Measurements from ENCODE around the gene DHX30.
A peak's percentile ranks its signal among the peaks of the same experiment; 100 is the strongest.
"Not testable (repeated sequence)": the region's sequence is repeated elsewhere in the genome, so short reads cannot be mapped to it uniquely, and the experiment has no call there.

DHX30 gene, protein sequence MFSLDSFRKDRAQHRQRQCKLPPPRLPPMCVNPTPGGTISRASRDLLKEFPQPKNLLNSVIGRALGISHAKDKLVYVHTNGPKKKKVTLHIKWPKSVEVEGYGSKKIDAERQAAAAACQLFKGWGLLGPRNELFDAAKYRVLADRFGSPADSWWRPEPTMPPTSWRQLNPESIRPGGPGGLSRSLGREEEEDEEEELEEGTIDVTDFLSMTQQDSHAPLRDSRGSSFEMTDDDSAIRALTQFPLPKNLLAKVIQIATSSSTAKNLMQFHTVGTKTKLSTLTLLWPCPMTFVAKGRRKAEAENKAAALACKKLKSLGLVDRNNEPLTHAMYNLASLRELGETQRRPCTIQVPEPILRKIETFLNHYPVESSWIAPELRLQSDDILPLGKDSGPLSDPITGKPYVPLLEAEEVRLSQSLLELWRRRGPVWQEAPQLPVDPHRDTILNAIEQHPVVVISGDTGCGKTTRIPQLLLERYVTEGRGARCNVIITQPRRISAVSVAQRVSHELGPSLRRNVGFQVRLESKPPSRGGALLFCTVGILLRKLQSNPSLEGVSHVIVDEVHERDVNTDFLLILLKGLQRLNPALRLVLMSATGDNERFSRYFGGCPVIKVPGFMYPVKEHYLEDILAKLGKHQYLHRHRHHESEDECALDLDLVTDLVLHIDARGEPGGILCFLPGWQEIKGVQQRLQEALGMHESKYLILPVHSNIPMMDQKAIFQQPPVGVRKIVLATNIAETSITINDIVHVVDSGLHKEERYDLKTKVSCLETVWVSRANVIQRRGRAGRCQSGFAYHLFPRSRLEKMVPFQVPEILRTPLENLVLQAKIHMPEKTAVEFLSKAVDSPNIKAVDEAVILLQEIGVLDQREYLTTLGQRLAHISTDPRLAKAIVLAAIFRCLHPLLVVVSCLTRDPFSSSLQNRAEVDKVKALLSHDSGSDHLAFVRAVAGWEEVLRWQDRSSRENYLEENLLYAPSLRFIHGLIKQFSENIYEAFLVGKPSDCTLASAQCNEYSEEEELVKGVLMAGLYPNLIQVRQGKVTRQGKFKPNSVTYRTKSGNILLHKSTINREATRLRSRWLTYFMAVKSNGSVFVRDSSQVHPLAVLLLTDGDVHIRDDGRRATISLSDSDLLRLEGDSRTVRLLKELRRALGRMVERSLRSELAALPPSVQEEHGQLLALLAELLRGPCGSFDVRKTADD

GRCh38 chr3:47802734-47803479 lies at the start of gene DHX30:
Gene DHX30 (plus strand): TSS chr3:47803138. CDS start chr3:47810684, 7,546 bp downstream.
- peak; percentile 88 for DNase-seq

- no peak for DNase-seq
These were observed 44.5 kb upstream of the DHX30 start for GRCh38 chr3:47758261-47759025.

GRCh38 chr3:47760207-47760606 lies 42.7 kb upstream of the DHX30 start:
- DNase-seq = not testable (repeated sequence)

DNA sequence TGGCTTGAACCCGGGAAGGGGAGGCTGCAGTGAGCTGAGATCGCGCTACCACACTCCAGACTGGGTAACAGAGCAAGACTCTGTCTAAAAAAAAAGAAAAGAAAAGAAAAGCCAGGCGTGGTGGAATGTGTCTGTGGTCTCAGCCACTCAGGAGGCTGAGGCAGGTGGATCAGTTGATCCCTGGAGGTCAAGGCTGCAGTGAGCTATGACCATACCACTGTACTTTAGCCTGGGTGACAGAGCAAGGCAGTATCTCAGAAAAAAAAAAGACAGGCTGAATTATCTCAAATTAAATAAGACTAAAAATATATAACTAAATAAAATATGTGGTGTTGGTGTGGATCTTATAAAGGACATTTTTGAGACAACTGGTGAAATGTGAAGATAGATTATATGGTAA lies 41.9 kb upstream of the DHX30 start:
- DNase-seq = no peak

DNA sequence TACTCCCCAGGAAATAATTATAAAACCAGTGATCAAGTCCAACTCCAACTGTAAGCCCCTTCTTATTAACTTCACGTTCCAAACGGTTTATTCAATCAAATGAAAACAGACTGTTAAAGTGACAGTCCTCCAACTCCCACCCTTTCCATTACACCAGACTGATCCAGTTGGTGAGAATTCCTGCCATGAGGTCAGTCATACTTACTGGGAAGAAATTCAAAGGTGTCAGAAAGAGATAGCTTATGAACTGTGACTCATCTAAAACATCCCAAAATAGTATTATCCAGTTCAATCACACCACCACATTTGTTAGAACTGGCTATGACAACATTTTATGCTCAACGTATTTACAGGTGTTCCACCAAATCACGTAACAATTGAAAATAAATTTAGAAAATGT lies 40.7 kb upstream of the DHX30 start:
- no peak for DNase-seq

GRCh38 chr3:47766186-47766585 lies 36.8 kb upstream of the DHX30 start:
- no peak for DNase-seq

DNA sequence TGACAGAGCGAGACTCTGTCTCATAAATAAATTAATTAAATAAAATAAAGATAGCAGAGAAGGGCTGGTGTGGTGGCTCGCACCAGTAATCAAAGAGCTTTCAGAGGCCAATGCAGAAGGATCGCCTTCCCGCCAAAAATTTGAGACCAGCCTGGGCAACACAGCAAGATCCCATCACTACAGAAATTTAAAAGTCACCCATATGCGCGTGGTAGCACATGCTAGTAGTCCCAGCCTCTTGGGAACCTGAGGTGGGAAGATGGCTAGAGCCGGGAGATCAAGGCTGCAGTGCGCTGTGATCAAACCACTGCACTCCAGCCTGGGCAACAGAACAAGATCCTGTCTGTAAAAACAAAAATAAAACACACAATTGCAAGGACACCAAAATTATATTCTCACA lies 30.9 kb upstream of the DHX30 start:
- no peak for DNase-seq

- DNase-seq = no peak
These were observed 30.1 kb upstream of the DHX30 start for GRCh38 chr3:47772788-47773187.

- DNase-seq = no peak
These were observed 24.2 kb upstream of the DHX30 start for GRCh38 chr3:47778746-47779145.

DNA sequence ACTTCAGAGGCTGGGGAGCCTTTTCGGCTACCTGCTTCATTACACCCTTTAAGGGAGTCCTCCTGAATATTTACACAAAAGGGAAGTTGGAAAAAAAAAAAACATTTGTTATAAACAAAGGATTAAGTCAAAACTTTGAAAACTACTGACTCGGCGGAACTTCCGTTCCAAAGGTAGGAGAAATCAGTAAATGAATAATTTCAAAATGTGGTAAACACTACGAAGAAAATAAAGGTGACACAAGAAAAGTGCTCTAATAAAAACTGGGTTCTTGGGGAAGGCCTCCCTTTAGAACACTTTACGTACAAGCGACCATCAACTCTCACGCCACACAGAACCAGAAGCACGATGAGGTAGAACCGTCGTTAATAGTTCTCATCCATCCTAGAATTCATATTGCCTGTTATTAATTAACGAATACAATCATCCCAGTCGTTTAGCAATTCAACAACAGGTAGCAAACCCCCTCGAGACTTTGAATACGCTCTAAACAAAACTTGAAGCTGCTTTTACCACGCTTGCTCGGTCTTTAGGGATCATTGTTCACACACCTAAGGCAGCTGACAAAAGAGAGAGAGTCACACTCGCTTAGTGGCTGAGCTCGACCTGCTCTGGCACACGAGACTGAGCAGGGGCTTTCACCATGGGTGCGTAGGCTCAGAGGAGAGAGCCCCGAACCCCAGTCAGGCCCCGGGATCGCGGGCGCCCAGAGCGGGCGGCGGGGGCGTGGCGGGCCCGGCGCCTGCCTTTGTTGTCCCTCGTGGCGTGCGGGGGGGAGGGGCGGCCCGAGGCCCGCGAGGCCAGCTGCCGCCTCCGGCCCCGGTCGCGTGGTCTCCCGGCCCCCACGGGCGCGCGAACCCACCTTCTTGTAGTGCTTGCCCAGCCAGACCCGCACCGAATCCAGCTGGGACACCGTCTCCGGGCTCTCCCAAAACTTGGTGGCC lies 21.9 kb upstream of the DHX30 start:
- DNase-seq = peak; percentile 60

GRCh38 chr3:47781685-47782445 lies 21.1 kb upstream of the DHX30 start, which contains the start of gene SMARCC1:
Gene SMARCC1 (minus strand): TSS chr3:47781893. CDS start chr3:47781797, 96 bp downstream.
- DNase-seq = peak; percentile 99

- no peak for DNase-seq
These were observed 20.3 kb upstream of the DHX30 start for GRCh38 chr3:47782446-47783308.

- no peak for DNase-seq
These were observed 19.3 kb upstream of the DHX30 start for GRCh38 chr3:47783673-47784072.

- no peak for DNase-seq
These were observed 11.6 kb upstream of the DHX30 start for GRCh38 chr3:47791193-47791855.

GRCh38 chr3:47792699-47793098 lies 10.2 kb upstream of the DHX30 start:
- DNase-seq = no peak

DNA sequence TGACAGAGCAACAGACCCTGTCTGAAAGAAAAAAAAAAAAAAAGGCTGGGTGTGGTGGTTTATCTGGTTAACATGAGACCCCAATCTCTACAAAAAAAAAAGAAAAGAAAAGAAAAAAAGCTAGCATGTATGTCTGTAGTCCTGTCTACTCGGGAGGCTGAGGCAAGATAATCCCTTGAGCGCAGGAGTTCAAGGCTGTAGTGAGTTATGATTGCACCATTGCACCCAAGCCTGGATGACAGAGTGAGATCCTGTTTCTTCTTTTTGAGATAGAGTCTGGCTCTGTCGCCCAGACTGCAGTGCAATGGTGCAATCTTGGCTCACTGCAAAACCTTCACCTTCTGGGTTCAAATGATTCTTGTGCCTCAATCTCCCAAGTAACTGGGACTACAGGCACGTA lies 8.4 kb upstream of the DHX30 start:
- DNase-seq = no peak

- DNase-seq = peak; percentile 12
These were observed 3.2 kb upstream of the DHX30 start for GRCh38 chr3:47799733-47800132.

DNA sequence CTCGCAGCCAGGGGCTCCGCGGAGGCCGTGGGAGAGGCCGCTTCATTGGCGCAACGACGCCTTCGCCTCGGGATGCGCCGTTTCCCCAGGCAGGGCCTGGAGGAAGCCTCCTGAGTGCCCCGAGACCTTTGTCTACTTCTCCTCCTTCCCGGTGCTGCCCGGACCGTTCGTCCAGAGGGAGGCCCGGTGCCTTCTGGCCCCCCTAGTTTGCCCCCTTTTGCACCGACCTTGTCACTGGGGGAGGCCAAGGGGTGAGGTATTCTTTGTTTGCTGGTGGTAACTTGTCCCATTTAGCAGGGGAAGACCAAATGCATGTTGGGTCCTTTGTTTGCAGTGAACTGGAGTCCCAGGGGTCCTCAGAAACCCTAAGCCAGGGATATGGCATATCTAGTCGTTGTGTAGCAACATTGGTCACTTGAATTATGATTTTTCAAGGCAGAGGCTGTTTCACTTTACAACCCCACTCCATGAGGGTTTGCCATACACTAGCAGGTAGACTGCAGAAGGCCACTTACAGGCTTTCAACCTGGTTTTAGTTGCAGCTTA lies 615 bp downstream of the DHX30 start:
- no peak for DNase-seq
